ENCODE data around the gene AGO3. TPM values are rescaled to one million over a fixed set of nuclear protein-coding genes. Genes with fewer than 3 reads are reported as not detected.

AGO3 gene
- total RNA-seq, 2 experiments from 2014 or later = 26.2 to 33.1 TPM

- Mint-ChIP-seq H3K27me3 (no peaks in the 10 kb centered on the region), H3K36me3 (peaks cover 43% of the 10 kb centered on the region), H3K4me1 (peaks cover 8% of the 10 kb centered on the region), H3K9me3 (ENCODE audit: low read depth) (no peaks in the 10 kb centered on the region), H3K27ac (no peak overlapping the region), H3K4me3 (no peak overlapping the region)
- CTCF ChIA-PET = interaction anchor here (0.9 kb wide), 1 partner anchor 101 kb away, joined by 3 read pairs; the partner anchor contains the start of gene AGO3
- no peak for DNase-seq
- no peak for ATAC-seq
Measured at GRCh38 chr1:36031441-36031840, 100.5 kb downstream of the AGO3 start.

- DNase-seq = no peak
- CTCF ChIA-PET = no interaction called here
Measured at GRCh38 chr1:36034692-36035091, 103.8 kb downstream of the AGO3 start.

GRCh38 chr1:36035154-36035553, 104.2 kb downstream of the AGO3 start:
- DNase-seq = no peak
- H3K27me3 Mint-ChIP-seq = no peaks in the 10 kb centered on the region
- H3K9me3 Mint-ChIP-seq (ENCODE audit: low read depth) = no peaks in the 10 kb centered on the region
- H3K27ac Mint-ChIP-seq = no peak overlapping the region
- peaks cover 8% of the 10 kb centered on the region for H3K4me1 Mint-ChIP-seq
- no peak overlapping the region for H3K4me3 Mint-ChIP-seq
- H3K36me3 Mint-ChIP-seq = peaks cover 35% of the 10 kb centered on the region
- CTCF ChIA-PET = no interaction called here
- ATAC-seq = no peak

More at GRCh38 chr1:36034692-36035091, 103.8 kb downstream of the AGO3 start:
- Mint-ChIP-seq H3K36me3 (peaks cover 34% of the 10 kb centered on the region), H3K4me1 (peaks cover 8% of the 10 kb centered on the region), H3K27ac (peak overlapping the region; percentile 17), H3K27me3 (no peaks in the 10 kb centered on the region), H3K4me3 (no peak overlapping the region), H3K9me3 (ENCODE audit: low read depth) (no peaks in the 10 kb centered on the region)
- ATAC-seq = no peak

GRCh38 chr1:36040238-36040637, 109.3 kb downstream of the AGO3 start:
- Mint-ChIP-seq H3K27ac (no peak overlapping the region), H3K9me3 (ENCODE audit: low read depth) (no peaks in the 10 kb centered on the region), H3K4me1 (no peaks in the 10 kb centered on the region), H3K4me3 (no peak overlapping the region), H3K36me3 (peaks cover 25% of the 10 kb centered on the region), H3K27me3 (no peaks in the 10 kb centered on the region)
- ATAC-seq (no peak), DNase-seq (no peak)
- CTCF ChIA-PET = interaction anchor here (1.0 kb wide), 1 partner anchor 14 kb away, joined by 3 read pairs; no protein-coding TSS in a partner anchor

GRCh38 chr1:36051821-36052220, 120.9 kb downstream of the AGO3 start:
- H3K4me3 Mint-ChIP-seq = no peak overlapping the region
- ATAC-seq (no peak), DNase-seq (no peak)
- H3K27me3 Mint-ChIP-seq = no peaks in the 10 kb centered on the region
- no peaks in the 10 kb centered on the region for H3K4me1 Mint-ChIP-seq
- H3K27ac Mint-ChIP-seq = no peak overlapping the region
- peaks cover 2% of the 10 kb centered on the region for H3K9me3 Mint-ChIP-seq (ENCODE audit: low read depth)
- H3K36me3 Mint-ChIP-seq = peaks cover 23% of the 10 kb centered on the region
- CTCF ChIA-PET = no interaction called here

- no peaks in the 10 kb centered on the region for H3K4me1 Mint-ChIP-seq
- H3K27me3 Mint-ChIP-seq = no peaks in the 10 kb centered on the region
- H3K36me3 Mint-ChIP-seq = peaks cover 8% of the 10 kb centered on the region
- ATAC-seq = no peak
- no peak for DNase-seq
- H3K9me3 Mint-ChIP-seq (ENCODE audit: low read depth) = no peaks in the 10 kb centered on the region
- CTCF ChIA-PET = interaction anchor here (0.6 kb wide), 1 partner anchor 14 kb away, joined by 3 read pairs; no protein-coding TSS in a partner anchor
- H3K27ac Mint-ChIP-seq = no peak overlapping the region
- H3K4me3 Mint-ChIP-seq = no peak overlapping the region
Measured at GRCh38 chr1:36053978-36054377, 123.1 kb downstream of the AGO3 start.

- H3K27ac Mint-ChIP-seq = no peak overlapping the region
- peaks cover 5% of the 10 kb centered on the region for H3K36me3 Mint-ChIP-seq
- ATAC-seq (no peak), DNase-seq (no peak)
- no peaks in the 10 kb centered on the region for H3K27me3 Mint-ChIP-seq
- H3K4me3 Mint-ChIP-seq = no peak overlapping the region
- no peaks in the 10 kb centered on the region for H3K4me1 Mint-ChIP-seq
- no peaks in the 10 kb centered on the region for H3K9me3 Mint-ChIP-seq (ENCODE audit: low read depth)
- CTCF ChIA-PET = no interaction called here
Measured at GRCh38 chr1:36055706-36056105, 124.8 kb downstream of the AGO3 start.

- no peak overlapping the region for H3K4me3 Mint-ChIP-seq
- no peak overlapping the region for H3K27ac Mint-ChIP-seq
- ATAC-seq = no peak
- H3K27me3 Mint-ChIP-seq = no peaks in the 10 kb centered on the region
- H3K4me1 Mint-ChIP-seq = no peaks in the 10 kb centered on the region
- CTCF ChIA-PET = interaction anchor here (0.5 to 0.7 kb wide), 2 partner anchors 18 to 337 kb away, joined by 3 to 4 read pairs; no protein-coding TSS in a partner anchor
- no peak for DNase-seq
- H3K9me3 Mint-ChIP-seq (ENCODE audit: low read depth) = no peaks in the 10 kb centered on the region
- peaks cover 1% of the 10 kb centered on the region for H3K36me3 Mint-ChIP-seq
Measured at GRCh38 chr1:36062315-36062714, 131.4 kb downstream of the AGO3 start.

GRCh38 chr1:36067871-36068270, 137.0 kb downstream of the AGO3 start:
- Mint-ChIP-seq H3K27me3 (no peaks in the 10 kb centered on the region), H3K9me3 (ENCODE audit: low read depth) (no peaks in the 10 kb centered on the region), H3K27ac (no peak overlapping the region), H3K4me1 (no peaks in the 10 kb centered on the region), H3K4me3 (no peak overlapping the region), H3K36me3 (no peaks in the 10 kb centered on the region)
- no peak for ATAC-seq
- CTCF ChIA-PET = interaction anchor here (0.7 kb wide), 1 partner anchor 77 kb away, joined by 3 read pairs; no protein-coding TSS in a partner anchor
- no peak for DNase-seq

- DNase-seq (no peak), ATAC-seq (no peak)
- Mint-ChIP-seq H3K4me1 (no peaks in the 10 kb centered on the region), H3K36me3 (no peaks in the 10 kb centered on the region), H3K4me3 (no peak overlapping the region), H3K27me3 (no peaks in the 10 kb centered on the region), H3K27ac (no peak overlapping the region), H3K9me3 (ENCODE audit: low read depth) (no peaks in the 10 kb centered on the region)
- CTCF ChIA-PET = no interaction called here
Measured at GRCh38 chr1:36068866-36069265, 138.0 kb downstream of the AGO3 start.

GRCh38 chr1:36070349-36070748, 139.4 kb downstream of the AGO3 start:
- no peak for ATAC-seq
- no peaks in the 10 kb centered on the region for H3K9me3 Mint-ChIP-seq (ENCODE audit: low read depth)
- no peak for DNase-seq
- H3K4me1 Mint-ChIP-seq = no peaks in the 10 kb centered on the region
- H3K4me3 Mint-ChIP-seq = no peak overlapping the region
- no peaks in the 10 kb centered on the region for H3K36me3 Mint-ChIP-seq
- CTCF ChIA-PET = no interaction called here
- no peak overlapping the region for H3K27ac Mint-ChIP-seq
- H3K27me3 Mint-ChIP-seq = no peaks in the 10 kb centered on the region

- no peaks in the 10 kb centered on the region for H3K4me1 Mint-ChIP-seq
- ATAC-seq (no peak), DNase-seq (no peak)
- peaks cover 16% of the 10 kb centered on the region for H3K27me3 Mint-ChIP-seq
- H3K27ac Mint-ChIP-seq = no peak overlapping the region
- no peak overlapping the region for H3K4me3 Mint-ChIP-seq
- H3K36me3 Mint-ChIP-seq = no peaks in the 10 kb centered on the region
- CTCF ChIA-PET = no interaction called here
- H3K9me3 Mint-ChIP-seq (ENCODE audit: low read depth) = no peaks in the 10 kb centered on the region
Measured at GRCh38 chr1:36076979-36077573, 146.2 kb downstream of the AGO3 start.

GRCh38 chr1:36080236-36080635, 149.3 kb downstream of the AGO3 start:
- Mint-ChIP-seq H3K4me1 (peaks cover 3% of the 10 kb centered on the region), H3K4me3 (no peak overlapping the region), H3K9me3 (ENCODE audit: low read depth) (no peaks in the 10 kb centered on the region), H3K36me3 (no peaks in the 10 kb centered on the region), H3K27me3 (peaks cover 38% of the 10 kb centered on the region), H3K27ac (no peak overlapping the region)
- CTCF ChIA-PET = interaction anchor here (0.6 to 0.7 kb wide), 2 partner anchors 17 to 18 kb away, joined by 3 to 4 read pairs; no protein-coding TSS in a partner anchor
- ATAC-seq (no peak), DNase-seq (no peak)

GRCh38 chr1:36080801-36081200, 149.9 kb downstream of the AGO3 start:
- Mint-ChIP-seq H3K27ac (no peak overlapping the region), H3K4me1 (peaks cover 3% of the 10 kb centered on the region), H3K4me3 (no peak overlapping the region), H3K9me3 (ENCODE audit: low read depth) (no peaks in the 10 kb centered on the region), H3K27me3 (peaks cover 38% of the 10 kb centered on the region), H3K36me3 (no peaks in the 10 kb centered on the region)
- CTCF ChIA-PET = no interaction called here
- DNase-seq (no peak), ATAC-seq (no peak)
